Kidney (tissue), 14 donors: ENCODE measurements around the gene STAB2. TPM values are rescaled to one million over a fixed set of nuclear protein-coding genes. Genes with fewer than 3 reads are reported as not detected.

Experiments used
- DNase-seq, 5 donors: peaks; one replicate each; pipeline ENCODE4 v3.0.0-alpha.2; 2013 to 2020
- FAIRE-seq: peaks from 2 replicates; lab custom pipeline; 2012; peaks lifted over from hg19 to GRCh38; lab: Jason Lieb, UNC
- H3K27ac ChIP-seq, 2 donors: one replicate each; pipeline ENCODE4 v1.7.0; 2013; ENCODE audit warnings: low read depth in 2 of 2, low read length in 2 of 2, inconsistent platforms in 1 of 2
- H3K27me3 ChIP-seq: one replicate; pipeline ENCODE4 v1.7.1; 2013; ENCODE audit warnings: low read length, inconsistent platforms; ENCODE audit not compliant: control insufficient read depth, insufficient read depth
- H3K36me3 ChIP-seq, 3 donors: one replicate each; pipeline versions ENCODE4 v1.7.0 to v1.7.1; 2013; ENCODE audit warnings: low read length in 3 of 3, control low read depth in 1 of 3, inconsistent platforms in 1 of 3; ENCODE audit not compliant: insufficient read depth in 3 of 3, control insufficient read depth in 2 of 3
- H3K4me1 ChIP-seq, 3 donors: one replicate each; pipeline versions ENCODE4 v1.7.0 to v1.7.1; 2013; ENCODE audit warnings: low read length in 3 of 3, inconsistent platforms in 1 of 3, low read depth in 1 of 3; ENCODE audit not compliant: control insufficient read depth in 2 of 3, insufficient read depth in 2 of 3
- H3K4me3 ChIP-seq, 3 donors: one replicate each; pipeline versions ENCODE4 v1.7.0 to v1.8.1; 2013; ENCODE audit warnings: low read length in 3 of 3, control low read depth in 1 of 3, inconsistent platforms in 1 of 3
- H3K9ac ChIP-seq, 3 donors: one replicate each; pipeline versions ENCODE4 v1.7.0 to v1.7.1; 2013; ENCODE audit warnings: low read length in 3 of 3, control low read depth in 1 of 3, inconsistent platforms in 1 of 3
- H3K9me3 ChIP-seq, 3 donors: one replicate each; pipeline versions ENCODE4 v1.7.0 to v1.7.1; 2013; ENCODE audit warnings: low read length in 3 of 3, control low read depth in 1 of 3, inconsistent platforms in 1 of 3; ENCODE audit not compliant: control insufficient read depth in 2 of 3, insufficient read depth in 1 of 3
- CTCF ChIP-seq: IDR thresholded peaks from 3 replicates; pipeline ENCODE4 v1.5.1; 2012; ENCODE audit warnings: mild to moderate bottlenecking, moderate library complexity, borderline replicate concordance; ENCODE audit not compliant: insufficient read depth; ENCODE audit errors: extremely low read depth
- intact Hi-C: fragments of 100-400 bp; cut with DNase I; formaldehyde crosslinking; loops from one replicate; pipeline ENCODE4 v1.11.1; 2022
- polyA plus RNA-seq: library from polyadenylated mRNA; stranded (reverse); fragments of 350-450 nt; fragmentation: Illumina TruSeq; extraction: RNeasy Lipid Tissue Mini Kit (QIAGEN cat#74804); gene quantifications from one replicate; pipeline ENCODE4 v1.2.3, GENCODE V29; 2014; ENCODE audit warnings: low read depth, low replicate concordance; ENCODE audit not compliant: insufficient read depth
- total RNA-seq: library from RNA; stranded (reverse); fragmentation: NEBNext Ultra II Directional; extraction: Animal tissue kit (Norgen Biotek cat#: 25700); gene quantifications from one replicate; pipeline ENCODE4 v1.2.1, GENCODE V29; 2021
- donor health status: control.
- donor health status: control.
- donor health status: control.
- donor health status: control.
- donor health status: control.
- donor health status: DM: yes; HTN: yes; CAD: no.
- donor health status: Normal renal cell carcinoma (clear cell type).

The STAB2 gene
- total and polyA plus RNA-seq, 2 donors from 2014 or later = 0.16 TPM; not detected in 1

GRCh38 chr12:103672401-103673119 lies 85.5 kb downstream of the STAB2 start:
- H3K27ac ChIP-seq = no peak overlapping the region
- no peaks in the 10 kb centered on the region for H3K4me1 ChIP-seq
- H3K36me3 ChIP-seq = no peaks in the 10 kb centered on the region
- DNase-seq = no peak
- H3K9me3 ChIP-seq = no peaks in the 10 kb centered on the region
- TF ChIP-seq CTCF = no peak
- no peak overlapping the region for H3K4me3 ChIP-seq
- intact Hi-C loops = no loop called here
- H3K9ac ChIP-seq = no peak overlapping the region
- FAIRE-seq = no peak
- no peaks in the 10 kb centered on the region for H3K27me3 ChIP-seq

- no peaks in the 10 kb centered on the region for H3K4me1 ChIP-seq
- no peaks in the 10 kb centered on the region for H3K27me3 ChIP-seq
- no peak for DNase-seq
- no peaks in the 10 kb centered on the region for H3K9me3 ChIP-seq
- no peak overlapping the region for H3K4me3 ChIP-seq
- no peak for TF ChIP-seq CTCF
- FAIRE-seq = no peak
- no peaks in the 10 kb centered on the region for H3K36me3 ChIP-seq
- no peak overlapping the region for H3K9ac ChIP-seq
- H3K27ac ChIP-seq = no peak overlapping the region
- intact Hi-C loops = no loop called here
Observed at GRCh38 chr12:103673487-103673886, 86.4 kb downstream of the STAB2 start.

GRCh38 chr12:103673891-103674375 lies 86.9 kb downstream of the STAB2 start:
- H3K27ac ChIP-seq = no peak overlapping the region
- intact Hi-C loops = no loop called here
- H3K9me3 ChIP-seq = no peaks in the 10 kb centered on the region
- H3K4me1 ChIP-seq = no peaks in the 10 kb centered on the region
- no peak overlapping the region for H3K9ac ChIP-seq
- DNase-seq (no peak), FAIRE-seq (no peak)
- TF ChIP-seq CTCF = no peak
- no peaks in the 10 kb centered on the region for H3K27me3 ChIP-seq
- no peak overlapping the region for H3K4me3 ChIP-seq
- no peaks in the 10 kb centered on the region for H3K36me3 ChIP-seq
